ENCODE measurements around the gene GARNL3. TPM values are rescaled to one million over a fixed set of nuclear protein-coding genes. Genes with fewer than 3 reads are reported as not detected.

Gene GARNL3
- total and polyA plus RNA-seq, 11 donors, result 7.1 to 60.4 (median 20.3) TPM

DNA sequence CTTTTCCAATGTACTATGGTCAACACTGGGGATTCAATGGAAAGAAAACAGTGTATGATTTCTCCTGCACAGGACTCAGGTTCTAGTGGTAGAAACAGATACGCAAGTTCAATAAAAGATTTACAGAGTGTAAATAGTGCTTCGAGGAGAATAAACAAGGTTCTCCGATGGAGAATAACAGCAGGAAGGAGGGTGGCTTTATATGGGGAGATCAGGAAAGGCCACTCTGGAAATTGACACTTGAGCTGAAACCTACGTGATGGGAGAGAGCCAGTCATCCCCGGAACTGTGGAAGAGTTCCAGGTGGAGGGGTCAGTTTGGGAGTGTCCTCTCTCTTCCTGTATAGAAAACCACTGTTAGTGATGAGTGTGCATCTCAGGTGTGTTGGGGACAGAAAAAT is 65.9 kb downstream of the GARNL3 start:
- Histone ChIP-seq H3K27ac (no peak overlapping the region), H3K36me3 (peaks cover 0 to 54% (median 10%) of the 10 kb centered on the region in 9 donors), H3K4me1 (peaks cover 5 to 27% (median 19%) of the 10 kb centered on the region in 12 donors), H3K27me3 (no peaks in the 10 kb centered on the region), H3K9me3 (no peaks in the 10 kb centered on the region), H3K4me3 (no peak overlapping the region)
- TF ChIP-seq CTCF (IDR thresholded peaks at IDR 0.05), result no peak
- no peak for TF ChIP-seq POLR2A (IDR thresholded peaks at IDR 0.05)
- ATAC-seq (no peak), DNase-seq (no peak)
- WGBS, 4 donors, result 68 to 76% (median 70%) methylated on average over 5 of the region's 5 CpGs
- intact Hi-C loops (cut with DNase I), result no loop called here

DNA sequence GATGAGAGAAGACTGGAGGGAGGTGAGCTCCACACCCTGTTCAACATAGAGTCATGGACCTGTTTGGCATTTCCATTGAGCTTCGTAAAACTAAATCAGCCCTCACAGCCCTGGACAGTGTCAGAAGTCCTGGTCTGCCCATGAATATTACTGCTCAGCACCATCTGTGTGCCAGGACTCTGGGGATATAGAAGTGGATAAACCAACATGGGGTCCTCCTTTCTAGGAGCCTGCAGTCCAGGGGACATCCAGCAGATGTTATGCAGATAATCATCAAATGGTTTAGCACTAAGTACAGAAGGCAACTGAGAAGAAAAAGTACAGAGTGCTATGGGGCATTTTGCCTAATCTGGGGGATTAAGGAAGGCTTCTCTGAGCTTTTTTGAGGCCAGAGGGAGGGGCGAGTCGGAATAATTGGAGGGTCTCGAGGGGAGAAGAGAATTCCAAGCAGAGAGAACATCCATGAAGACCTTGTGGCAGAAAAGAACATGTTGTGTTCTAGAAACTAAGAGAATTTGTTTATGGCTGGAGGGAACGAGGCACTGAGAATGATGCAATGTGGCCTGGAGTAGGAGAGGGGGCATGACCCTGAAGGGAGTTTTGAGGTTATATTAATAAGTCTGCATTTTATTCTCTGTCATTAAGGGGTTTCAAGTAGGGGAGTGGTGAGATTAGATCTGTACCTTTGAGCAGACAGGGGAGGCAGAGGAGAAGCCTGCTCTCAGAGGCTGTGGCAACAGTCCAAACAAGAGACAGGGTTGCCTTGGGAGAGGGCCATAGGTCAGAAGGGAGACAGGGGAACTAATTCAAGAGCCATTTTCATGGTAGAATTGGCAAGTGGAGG is 68.9 kb downstream of the GARNL3 start:
- TF ChIP-seq CTCF (IDR thresholded peaks at IDR 0.05), result no peak
- TF ChIP-seq POLR2A (IDR thresholded peaks at IDR 0.05), result no peak
- Histone ChIP-seq H3K36me3 (peaks cover 0 to 32% (median 0%) of the 10 kb centered on the region in 9 donors), H3K4me1 (peaks cover 21 to 56% (median 48%) of the 10 kb centered on the region in 12 donors), H3K9me3 (no peaks in the 10 kb centered on the region), H3K27ac (peak overlapping the region in 10 of 12 donors; percentile 10 to 54 (median 26)), H3K4me3 (no peak overlapping the region), H3K27me3 (no peaks in the 10 kb centered on the region)
- ATAC-seq (peak in 3 of 4 donors; percentile 20 to 28 (median 27)), DNase-seq (no peak)
- 64 to 76% (median 67%) methylated on average over 5 of the region's 5 CpGs for WGBS, 4 donors
- intact Hi-C loops (cut with DNase I), result loop anchor here in 1 of 10 donors (2.0 kb wide), 1 partner anchor 13 kb away; no protein-coding TSS in a partner anchor

GRCh38 chr9:127334725-127335124 is 70.2 kb downstream of the GARNL3 start:
- 54 to 75% (median 60%) methylated on average over 2 of the region's 2 CpGs for WGBS, 4 donors
- DNase-seq (no peak), ATAC-seq (no peak)
- intact Hi-C loops (cut with DNase I), result loop anchor here in 1 of 10 donors (2.0 kb wide), 1 partner anchor 14 kb away; no protein-coding TSS in a partner anchor
- H3K9me3 ChIP-seq, result no peaks in the 10 kb centered on the region
- no peaks in the 10 kb centered on the region for H3K27me3 ChIP-seq
- no peak overlapping the region for H3K4me3 ChIP-seq
- TF ChIP-seq CTCF (IDR thresholded peaks at IDR 0.05), result no peak
- H3K27ac ChIP-seq, result peak overlapping the region in 2 of 12 donors; percentile 14 to 33
- peaks cover 21 to 61% (median 50%) of the 10 kb centered on the region in 12 donors for H3K4me1 ChIP-seq
- peaks cover 0 to 26% (median 0%) of the 10 kb centered on the region in 9 donors for H3K36me3 ChIP-seq

- Histone ChIP-seq H3K9me3 (no peaks in the 10 kb centered on the region), H3K4me3 (no peak overlapping the region), H3K27me3 (no peaks in the 10 kb centered on the region), H3K4me1 (peaks cover 21 to 75% (median 63%) of the 10 kb centered on the region in 12 donors), H3K27ac (peak overlapping the region in 11 of 12 donors; percentile 23 to 84 (median 74)), H3K36me3 (peaks cover 0 to 33% (median 0%) of the 10 kb centered on the region in 9 donors)
- 79 to 87% (median 82%) methylated on average over 5 of the region's 5 CpGs for WGBS, 4 donors
- ATAC-seq, result no peak
- DNase-seq, result no peak
- intact Hi-C loops (cut with DNase I), result no loop called here
- TF ChIP-seq POLR2A (IDR thresholded peaks at IDR 0.05) (no peak), CTCF (IDR thresholded peaks at IDR 0.05) (no peak)
Observed at GRCh38 chr9:127336086-127336485, 71.5 kb downstream of the GARNL3 start.

Data from heart left ventricle (tissue), 16 donors.